Activated naive CD4-positive, alpha-beta T cell treated with Interleukin-2 at 50 U/mL for 16 hours (primary cell): Measurements from ENCODE around the gene DGKZ.

Source experiments
- DNase-seq: peaks from one replicate; pipeline ENCODE4 v3.0.0-alpha.2; 2020

DGKZ gene

DNA sequence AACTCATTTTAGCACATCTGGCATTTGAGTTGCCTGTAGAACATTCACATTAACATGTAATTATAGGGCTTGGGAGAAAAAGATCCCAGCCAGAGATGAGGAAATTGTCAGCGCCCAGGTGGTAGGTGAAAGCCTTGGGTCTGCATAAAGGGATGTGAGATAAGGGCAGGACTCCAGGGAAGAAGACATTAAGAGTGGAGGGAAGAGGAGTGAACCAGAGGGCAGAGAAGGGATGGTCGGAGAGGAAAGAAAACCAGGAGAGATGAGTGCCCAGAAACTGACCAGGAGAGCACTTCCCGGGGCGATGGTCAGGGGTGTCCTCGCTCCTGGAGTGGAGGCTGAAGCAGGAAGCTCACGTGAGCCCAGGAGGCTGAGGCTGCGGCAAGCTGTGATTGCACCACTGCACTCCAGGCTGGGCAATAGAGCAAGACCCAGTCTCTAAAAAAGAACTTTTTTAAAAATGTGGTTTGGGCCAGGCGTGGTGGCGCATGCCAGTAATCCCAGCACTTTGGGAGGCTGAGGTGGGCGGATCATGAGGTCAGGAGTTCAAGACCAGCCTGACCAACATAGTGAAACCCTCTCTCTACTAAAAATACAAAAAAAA lies 20.3 kb upstream of the DGKZ start:
- no peak for DNase-seq

DNA sequence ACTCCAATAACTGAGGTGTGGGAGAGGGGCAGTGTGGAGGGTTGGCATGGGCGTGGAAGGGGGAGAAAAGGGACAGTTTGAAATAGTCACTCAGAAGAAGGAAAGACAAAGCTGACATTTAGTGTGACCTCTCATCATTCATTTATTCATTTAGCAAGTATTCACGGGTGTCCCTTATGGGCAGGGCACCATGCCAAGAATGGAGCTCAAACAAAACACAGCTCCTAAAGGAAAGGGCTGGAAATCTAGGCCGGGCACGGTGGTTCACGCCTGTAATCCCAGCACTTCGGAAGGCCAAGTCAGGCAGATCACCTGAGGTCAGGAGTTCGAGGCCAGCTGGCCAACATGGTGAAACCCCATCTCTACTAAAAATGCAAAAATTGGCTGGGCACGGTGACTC lies 19.4 kb upstream of the DGKZ start:
- no peak for DNase-seq

- DNase-seq, result no peak
Measured at GRCh38 chr11:46330154-46330553, 17.1 kb upstream of the DGKZ start.

- DNase-seq, result no peak
Measured at GRCh38 chr11:46330563-46331281, 16.5 kb upstream of the DGKZ start.

GRCh38 chr11:46331282-46331984 lies 15.8 kb upstream of the DGKZ start:
- peak; percentile 49 for DNase-seq

GRCh38 chr11:46332093-46332567 lies 15.1 kb upstream of the DGKZ start:
- DNase-seq, result no peak

DNA sequence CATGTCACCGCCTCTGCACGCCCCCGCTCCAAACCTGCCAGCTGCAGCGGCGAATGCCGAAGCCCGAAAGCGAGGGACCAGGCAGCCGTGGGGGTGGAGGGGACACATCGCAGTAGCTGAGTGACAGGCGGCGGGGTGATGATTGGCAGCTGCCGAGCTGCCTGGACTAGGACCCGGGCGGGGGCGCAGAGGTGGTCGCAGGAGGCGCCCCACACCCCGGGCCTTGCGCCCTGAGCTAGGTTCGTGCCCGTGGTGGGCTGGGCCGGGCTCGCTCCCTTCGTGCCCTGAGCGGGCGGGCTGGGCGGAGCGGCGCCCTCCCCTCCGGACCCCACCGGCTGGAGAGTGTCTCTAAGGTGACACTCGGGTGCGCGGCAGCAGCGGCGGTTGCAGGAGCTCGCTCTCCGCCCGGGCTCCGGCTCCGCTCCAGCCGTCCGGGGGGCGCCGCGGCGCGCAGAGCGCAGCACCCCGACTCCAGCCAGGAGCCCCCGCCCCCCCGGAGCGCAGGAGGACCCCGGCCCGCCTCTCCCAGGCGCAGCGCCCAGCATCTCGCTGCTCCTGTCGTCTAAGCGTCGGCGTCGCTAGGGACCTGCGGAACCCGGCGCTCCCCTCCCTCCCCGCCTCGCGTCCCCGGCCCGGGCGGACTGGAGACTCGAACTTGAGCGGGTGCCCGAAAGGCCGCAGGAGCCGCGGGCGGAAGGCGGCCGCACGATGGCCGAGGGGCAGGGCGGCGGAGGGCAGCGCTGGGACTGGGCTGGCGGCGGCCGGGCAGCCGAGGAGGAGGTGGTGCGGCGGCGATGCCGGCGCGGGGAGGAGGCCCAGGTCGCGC lies 14.5 kb upstream of the DGKZ start:
- peak; percentile 67 for DNase-seq

DNA sequence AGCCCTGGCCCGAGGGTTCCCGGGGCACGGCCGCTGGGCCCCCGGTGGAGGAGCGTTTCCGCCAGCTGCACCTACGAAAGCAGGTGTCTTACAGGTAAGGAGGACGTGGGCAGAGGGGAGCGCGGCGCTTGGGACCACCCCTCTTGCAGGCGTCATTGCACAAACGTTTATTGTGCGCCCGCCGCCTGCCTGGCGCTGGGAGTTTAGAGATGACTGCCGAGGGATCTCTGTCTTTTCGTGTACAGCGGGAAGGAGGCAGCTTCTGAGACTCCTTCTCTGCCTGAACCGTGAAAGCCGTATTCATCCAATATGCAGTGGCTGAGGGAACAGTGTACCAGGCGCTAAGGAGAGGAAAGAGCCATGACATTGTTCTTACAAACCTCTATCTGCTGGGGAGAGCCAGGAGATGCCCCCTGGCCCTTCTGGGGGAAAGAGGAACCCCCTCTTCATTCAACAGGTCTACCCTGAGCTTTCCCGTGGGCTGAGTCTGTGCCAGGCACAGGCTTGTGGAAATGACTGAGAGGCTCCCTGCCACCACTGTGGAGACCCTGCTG lies 13.8 kb upstream of the DGKZ start:
- peak; percentile 30 for DNase-seq

- DNase-seq, result no peak
Measured at GRCh38 chr11:46334211-46334610, 13.1 kb upstream of the DGKZ start.

- no peak for DNase-seq
Measured at GRCh38 chr11:46335271-46335670, 12.0 kb upstream of the DGKZ start.

- no peak for DNase-seq
Measured at GRCh38 chr11:46335890-46336562, 11.2 kb upstream of the DGKZ start.

GRCh38 chr11:46336563-46337180 lies 10.6 kb upstream of the DGKZ start:
- no peak for DNase-seq

DNA sequence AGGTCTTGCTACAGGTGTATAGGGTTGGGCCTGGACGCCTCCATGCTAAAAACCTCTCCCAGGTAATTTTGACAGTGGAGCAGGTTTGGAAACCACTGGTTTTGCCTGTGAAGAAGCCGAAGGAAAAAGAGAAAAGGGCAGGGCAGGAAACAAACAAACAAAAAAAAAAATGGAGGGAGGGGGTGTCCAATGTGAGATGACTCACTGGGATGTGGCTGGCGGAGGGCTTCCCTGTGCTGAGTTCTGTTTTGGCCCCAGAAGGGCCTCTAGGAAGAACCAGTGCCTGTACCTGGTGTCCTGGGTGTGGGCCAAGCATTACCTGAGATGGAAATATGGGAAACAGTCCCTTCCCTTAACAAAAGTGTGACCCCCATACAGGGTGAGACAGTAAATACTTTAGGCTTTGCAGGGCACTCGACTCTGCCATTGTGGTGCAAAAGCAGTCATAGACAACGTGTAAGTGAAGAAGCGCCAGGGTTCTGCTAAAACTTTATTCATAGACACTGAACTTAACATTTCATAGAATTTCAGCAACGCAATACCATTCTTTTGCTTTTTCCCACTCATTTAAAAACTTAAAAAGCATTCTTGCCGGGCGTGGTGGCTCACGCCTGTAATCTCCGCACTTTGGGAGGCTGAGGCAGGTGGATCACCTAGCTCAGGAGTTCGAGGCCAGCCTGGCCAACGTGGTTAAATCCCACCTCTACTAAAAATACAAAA lies 9.5 kb upstream of the DGKZ start:
- DNase-seq, result no peak

DNA sequence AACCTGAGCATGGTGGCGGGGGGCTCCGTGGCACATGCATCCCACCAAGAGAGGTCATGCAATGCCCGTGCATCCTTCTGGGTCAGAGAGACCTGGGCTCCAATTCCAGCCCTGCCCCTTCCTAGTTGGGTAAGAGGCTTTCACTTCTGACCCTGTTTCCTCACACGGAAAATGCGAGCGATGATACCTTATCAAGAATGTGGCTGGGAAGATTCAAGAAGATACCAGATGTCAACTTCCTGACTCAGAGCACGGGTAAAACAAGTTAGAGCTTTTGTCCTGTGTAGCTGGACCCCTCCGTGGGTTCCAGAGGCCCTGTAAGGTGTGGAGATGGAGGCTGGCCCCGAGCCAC lies 8.7 kb upstream of the DGKZ start:
- DNase-seq, result no peak

DNA sequence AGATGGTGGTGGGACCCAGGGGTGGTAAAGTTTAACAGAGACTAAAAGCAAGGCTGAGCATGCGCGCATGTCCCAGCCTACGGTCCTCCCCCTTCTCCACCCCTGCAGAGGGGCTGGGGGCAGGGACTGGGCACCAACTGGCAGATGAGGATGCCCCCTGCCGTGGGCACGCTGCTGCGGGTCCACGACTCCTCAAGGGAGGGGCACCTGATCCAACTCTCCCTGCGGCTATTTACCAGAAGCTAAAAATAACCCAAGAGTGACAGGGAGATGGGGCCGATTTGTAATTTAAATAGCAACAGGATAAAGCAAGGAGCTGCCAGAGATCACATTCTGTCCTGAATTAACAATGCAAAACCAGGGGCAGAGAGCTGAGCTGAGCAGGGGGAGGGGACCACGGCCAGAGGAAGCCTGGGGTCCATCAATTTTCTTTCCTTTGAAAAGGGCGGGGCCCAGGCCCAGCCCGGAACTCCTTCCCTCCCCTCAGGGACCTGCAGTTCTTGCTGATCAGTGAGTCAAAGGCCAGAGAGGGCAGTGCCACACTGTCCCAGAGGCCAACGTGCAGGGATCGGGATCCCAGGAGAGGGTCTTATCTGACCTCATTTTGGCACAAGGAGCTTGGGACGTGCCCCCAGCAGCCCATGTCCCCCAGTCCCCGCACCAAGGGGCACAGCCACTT lies 8.1 kb upstream of the DGKZ start:
- DNase-seq, result no peak

DNA sequence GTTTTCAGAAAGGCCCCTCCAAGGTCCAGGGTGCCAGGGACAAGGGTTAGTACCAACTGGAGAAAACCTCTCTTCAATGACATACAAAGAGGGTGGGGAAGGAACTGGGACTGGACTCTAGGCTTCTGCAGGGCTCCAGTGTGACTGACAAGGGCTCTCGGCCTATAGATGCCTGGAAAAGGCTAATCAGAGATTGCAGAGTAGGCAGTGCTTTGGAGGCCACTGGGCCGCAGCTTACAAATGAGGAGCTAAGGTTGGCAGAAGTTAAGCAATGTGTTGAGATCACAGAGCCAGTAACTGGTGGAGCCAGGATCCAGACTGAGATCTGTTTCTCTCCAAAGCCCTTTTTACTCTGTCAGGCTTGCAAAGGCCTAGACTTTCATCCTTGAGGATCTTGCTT lies 7.4 kb upstream of the DGKZ start:
- no peak for DNase-seq

- DNase-seq, result no peak
Measured at GRCh38 chr11:46341454-46341853, 5.8 kb upstream of the DGKZ start.

GRCh38 chr11:46342239-46342638 lies 5.0 kb upstream of the DGKZ start:
- no peak for DNase-seq

DNA sequence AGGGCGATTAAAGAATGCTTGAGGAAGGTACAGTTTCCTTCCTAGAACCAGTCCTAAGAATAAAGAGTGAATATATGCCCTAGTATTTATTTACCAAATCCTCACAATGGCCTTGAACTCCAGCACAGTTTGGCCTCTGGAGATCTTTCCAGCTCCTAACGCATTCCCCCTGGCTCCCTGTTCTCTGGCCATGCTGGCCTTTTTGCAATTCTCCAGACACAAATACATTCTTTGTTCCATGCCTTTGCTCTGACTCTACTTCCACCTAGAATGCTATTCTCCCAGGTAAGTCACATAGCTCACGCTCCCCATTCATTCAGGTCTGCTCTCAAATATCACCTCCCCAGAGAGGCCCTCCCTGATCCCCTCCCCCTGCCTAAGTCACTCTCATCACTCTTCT lies 3.7 kb upstream of the DGKZ start:
- no peak for DNase-seq

GRCh38 chr11:46345131-46345597 lies 2.1 kb upstream of the DGKZ start:
- no peak for DNase-seq
